GM12878 (cell line): ENCODE data around the gene MEIS1.

Source experiments
- MEF2A ChIP-seq: IDR thresholded peaks from 2 replicates; pipeline ENCODE4 v1.6.1; 2011; ENCODE audit warnings: low read depth, mild to moderate bottlenecking, low read length, moderate library complexity; ENCODE audit not compliant: insufficient read depth
- MTA3 ChIP-seq: IDR thresholded peaks from 2 replicates; pipeline ENCODE4 v1.6.1; 2012; ENCODE audit warnings: low read length, inconsistent platforms, borderline replicate concordance
- POLR2A ChIP-seq: IDR thresholded peaks from 2 replicates; pipeline ENCODE4 v1.6.1; 2011; ENCODE audit warnings: low read depth, mild to moderate bottlenecking, low read length
- RELA ChIP-seq: fragments of 450-650 bp; IDR thresholded peaks from 2 replicates; pipeline ENCODE4 v1.8.0; 2014; ENCODE audit warnings: borderline replicate concordance; ENCODE audit not compliant: partially characterized antibody
- RFX5 ChIP-seq: IDR thresholded peaks from 2 replicates; pipeline ENCODE4 v1.6.1; 2011; ENCODE audit warnings: low read depth, low read length, improper control_type of control experiment
- TF ChIP-seq, protein P1 (sequence below): IDR thresholded peaks from 2 replicates; pipeline ENCODE4 v1.6.1; 2012; ENCODE audit warnings: low read depth, low read length, improper control_type of control experiment

- TF ChIP-seq POLR2A (no peak), RELA (no peak), MEF2A (no peak), RFX5 (no peak), MTA3 (no peak)
- TF ChIP-seq, protein P1, sequence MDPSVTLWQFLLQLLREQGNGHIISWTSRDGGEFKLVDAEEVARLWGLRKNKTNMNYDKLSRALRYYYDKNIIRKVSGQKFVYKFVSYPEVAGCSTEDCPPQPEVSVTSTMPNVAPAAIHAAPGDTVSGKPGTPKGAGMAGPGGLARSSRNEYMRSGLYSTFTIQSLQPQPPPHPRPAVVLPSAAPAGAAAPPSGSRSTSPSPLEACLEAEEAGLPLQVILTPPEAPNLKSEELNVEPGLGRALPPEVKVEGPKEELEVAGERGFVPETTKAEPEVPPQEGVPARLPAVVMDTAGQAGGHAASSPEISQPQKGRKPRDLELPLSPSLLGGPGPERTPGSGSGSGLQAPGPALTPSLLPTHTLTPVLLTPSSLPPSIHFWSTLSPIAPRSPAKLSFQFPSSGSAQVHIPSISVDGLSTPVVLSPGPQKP, result no peak
Observed at GRCh38 chr2:66481100-66481549, 46.2 kb downstream of the MEIS1 start.
